OCI-LY3 (cell line): ENCODE data around the gene STK32A.

ENCODE experiments used
- H2AFZ ChIP-seq: fragments of 200-600, 300-600 bp; shearing (Covaris generic); 2 replicates; pipeline ENCODE4 v1.6.0; 2014; ENCODE audit warnings: antibody characterized with exemption, low read depth, low read length
- H3K27ac ChIP-seq: fragments of 200-600, 300-600 bp; sonication (generic); 2 replicates; pipeline ENCODE4 v1.5.1; 2014; ENCODE audit warnings: mild to moderate bottlenecking, low read length, moderate library complexity, mixed read lengths
- H3K27me3 ChIP-seq: fragments of 200-600, 300-600 bp; sonication (generic); 2 replicates; pipeline ENCODE4 v1.6.1; 2014; ENCODE audit warnings: low read depth, low read length, mixed read lengths
- H3K36me3 ChIP-seq: fragments of 200-600, 300-600 bp; sonication (generic); replicated peaks from 2 replicates; pipeline ENCODE3; 2014; ENCODE audit warnings: low read depth, low read length, mixed read lengths
- H3K4me1 ChIP-seq: fragments of 300-600, 200-600 bp; sonication (generic); 2 replicates; pipeline ENCODE4 v1.6.1; 2014; ENCODE audit warnings: low read length, mixed read lengths
- H3K4me2 ChIP-seq: fragments of 200-600, 300-600 bp; sonication (generic); 2 replicates; pipeline ENCODE4 v1.6.1; 2014; ENCODE audit warnings: low read length, mixed read lengths
- H3K4me3 ChIP-seq: fragments of 300-600, 200-600 bp; sonication (generic); 2 replicates; pipeline ENCODE4 v1.5.1; 2014; ENCODE audit warnings: antibody characterized with exemption, mild to moderate bottlenecking, low read length, moderate library complexity
- H3K79me2 ChIP-seq: fragments of 300-600, 200-600 bp; shearing (Covaris generic); 2 replicates; pipeline ENCODE4 v1.6.1; 2014; ENCODE audit warnings: mild to moderate bottlenecking, low read length, mixed read lengths
- H3K9ac ChIP-seq: fragments of 300-600, 200-600 bp; shearing (Covaris generic); 2 replicates; pipeline ENCODE4 v1.6.0; 2014; ENCODE audit warnings: mild to moderate bottlenecking, low read length, moderate library complexity
- H3K9me3 ChIP-seq: fragments of 200-600, 300-600 bp; shearing (Covaris generic); 2 replicates; pipeline ENCODE4 v1.6.1; 2014; ENCODE audit warnings: low read length, mixed read lengths; ENCODE audit not compliant: insufficient read depth
- H4K20me1 ChIP-seq: fragments of 200-600, 300-600 bp; sonication (generic); 2 replicates; pipeline ENCODE4 v1.6.1; 2016; ENCODE audit warnings: low read length, mixed read lengths; ENCODE audit not compliant: insufficient read depth
- EZH2phosphoT487 ChIP-seq: fragments of 200-600 bp; shearing (Covaris generic); IDR thresholded peaks from 2 replicates; pipeline ENCODE4 v1.6.1; 2018; ENCODE audit warnings: antibody characterized with exemption, mixed run types, low read depth
- TF ChIP-seq, protein P1 (sequence below): fragments of 200-600, 300-600 bp; sonication (generic); IDR thresholded peaks from 2 replicates; pipeline ENCODE4 v1.5.1; 2014; ENCODE audit warnings: antibody characterized with exemption, low read length, low read depth

The STK32A gene

DNA sequence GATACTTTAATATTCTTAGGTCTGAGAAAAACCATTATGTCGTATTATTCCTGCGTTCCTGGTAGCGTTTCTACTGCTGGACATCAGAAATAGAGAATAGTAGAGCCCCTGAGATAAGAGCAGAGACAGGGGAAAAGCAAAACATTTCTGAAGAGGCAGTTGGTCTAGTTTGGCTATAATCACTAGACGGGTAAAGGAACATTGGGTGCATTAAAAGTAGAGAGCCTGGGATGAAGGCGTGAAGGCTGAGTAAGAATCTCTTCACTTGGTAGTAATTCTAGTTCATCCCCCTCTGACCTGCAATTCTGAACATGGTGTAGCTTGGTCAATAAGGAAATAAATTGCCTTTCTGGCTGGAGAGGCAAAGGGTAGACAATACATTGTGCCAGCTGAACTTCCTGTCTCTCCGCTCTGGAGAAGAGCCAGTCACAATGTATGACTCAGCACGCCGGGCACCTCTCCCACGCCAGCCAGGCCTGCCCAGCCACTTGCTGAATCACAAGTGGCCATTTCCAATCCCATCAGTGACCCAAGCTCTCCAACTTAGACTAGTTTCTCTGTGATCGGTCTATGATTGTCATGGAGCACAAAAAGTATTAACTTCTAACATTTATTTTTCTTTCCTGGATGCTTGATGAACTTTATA, 75.4 kb downstream of the STK32A start:
- Histone ChIP-seq H3K27ac (no peak overlapping the region), H3K36me3 (no peaks in the 10 kb centered on the region), H2AFZ (no peak overlapping the region), H3K4me3 (no peak overlapping the region), H3K9me3 (no peaks in the 10 kb centered on the region), H3K4me2 (no peak overlapping the region), H3K9ac (no peak overlapping the region), H3K27me3 (0 out of 2 replicates have a peak, but pooled peaks cover 2% of the 10 kb centered on the region), H4K20me1 (no peaks in the 10 kb centered on the region), H3K4me1 (no peaks in the 10 kb centered on the region), H3K79me2 (no peaks in the 10 kb centered on the region)
- TF ChIP-seq, protein P1, sequence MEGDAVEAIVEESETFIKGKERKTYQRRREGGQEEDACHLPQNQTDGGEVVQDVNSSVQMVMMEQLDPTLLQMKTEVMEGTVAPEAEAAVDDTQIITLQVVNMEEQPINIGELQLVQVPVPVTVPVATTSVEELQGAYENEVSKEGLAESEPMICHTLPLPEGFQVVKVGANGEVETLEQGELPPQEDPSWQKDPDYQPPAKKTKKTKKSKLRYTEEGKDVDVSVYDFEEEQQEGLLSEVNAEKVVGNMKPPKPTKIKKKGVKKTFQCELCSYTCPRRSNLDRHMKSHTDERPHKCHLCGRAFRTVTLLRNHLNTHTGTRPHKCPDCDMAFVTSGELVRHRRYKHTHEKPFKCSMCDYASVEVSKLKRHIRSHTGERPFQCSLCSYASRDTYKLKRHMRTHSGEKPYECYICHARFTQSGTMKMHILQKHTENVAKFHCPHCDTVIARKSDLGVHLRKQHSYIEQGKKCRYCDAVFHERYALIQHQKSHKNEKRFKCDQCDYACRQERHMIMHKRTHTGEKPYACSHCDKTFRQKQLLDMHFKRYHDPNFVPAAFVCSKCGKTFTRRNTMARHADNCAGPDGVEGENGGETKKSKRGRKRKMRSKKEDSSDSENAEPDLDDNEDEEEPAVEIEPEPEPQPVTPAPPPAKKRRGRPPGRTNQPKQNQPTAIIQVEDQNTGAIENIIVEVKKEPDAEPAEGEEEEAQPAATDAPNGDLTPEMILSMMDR, result no peak

DNA sequence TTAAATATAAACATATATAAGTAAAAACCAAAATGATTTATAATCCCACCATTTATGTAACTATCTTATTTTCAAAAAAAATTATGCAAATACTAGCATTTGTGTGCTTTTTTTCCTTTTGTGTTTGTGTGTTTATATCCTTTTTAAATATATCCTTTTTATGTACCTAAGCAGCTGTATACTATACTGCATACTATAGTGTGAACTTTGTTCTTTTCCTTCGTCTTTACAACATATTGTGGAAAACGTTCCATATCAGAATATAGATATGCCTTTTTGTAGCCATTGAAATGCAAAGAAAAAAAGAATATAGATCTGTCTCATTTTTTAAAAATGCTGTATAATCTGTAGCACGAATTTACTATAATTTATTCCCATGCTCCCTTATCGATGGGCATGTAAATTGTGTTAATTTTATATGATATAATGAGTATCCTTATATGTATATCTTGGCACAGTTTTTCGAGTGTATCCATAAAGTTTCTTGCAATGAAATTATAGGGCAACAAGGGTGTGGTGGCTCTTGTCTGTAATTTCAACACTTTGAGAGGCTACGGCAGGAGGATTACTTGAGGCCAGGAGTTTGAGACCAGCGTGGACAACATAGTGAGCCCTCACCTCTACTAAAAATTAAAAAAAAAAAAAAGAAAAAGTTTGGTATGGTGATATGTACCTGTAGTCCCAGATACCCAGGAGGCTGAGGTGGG, 83.3 kb downstream of the STK32A start:
- no peaks in the 10 kb centered on the region for H3K4me1 ChIP-seq
- no peak overlapping the region for H3K9ac ChIP-seq
- no peak overlapping the region for H2AFZ ChIP-seq
- no peaks in the 10 kb centered on the region for H4K20me1 ChIP-seq
- no peak overlapping the region for H3K4me2 ChIP-seq
- no peak overlapping the region for H3K27ac ChIP-seq
- TF ChIP-seq, protein P1, result no peak
- H3K9me3 ChIP-seq, result no peaks in the 10 kb centered on the region
- 0 out of 2 replicates have a peak, but pooled peaks cover 2% of the 10 kb centered on the region for H3K27me3 ChIP-seq
- no peak overlapping the region for H3K4me3 ChIP-seq
- H3K79me2 ChIP-seq, result no peaks in the 10 kb centered on the region
- no peaks in the 10 kb centered on the region for H3K36me3 ChIP-seq

DNA sequence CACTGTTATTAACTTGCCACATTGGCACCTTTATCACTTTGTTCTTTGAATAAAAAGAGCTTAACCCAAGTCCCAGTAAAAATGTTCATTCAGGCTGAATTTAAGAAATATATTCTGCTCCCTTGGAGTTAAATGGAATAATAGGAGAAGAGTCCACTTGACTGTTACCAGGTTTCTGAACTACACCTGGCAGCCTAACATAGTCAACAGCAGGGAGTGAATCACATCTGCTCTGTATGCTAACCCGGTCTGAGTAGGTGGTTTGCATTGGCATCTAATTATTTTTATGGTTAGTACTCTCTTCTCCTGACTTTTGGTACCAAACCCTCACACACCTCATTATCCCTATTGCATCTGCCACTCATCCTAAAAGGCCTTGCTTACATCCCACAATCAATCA, 86.7 kb downstream of the STK32A start:
- TF ChIP-seq, protein P1, result no peak
- no peak for TF ChIP-seq EZH2phosphoT487
- H4K20me1 ChIP-seq, result no peaks in the 10 kb centered on the region

DNA sequence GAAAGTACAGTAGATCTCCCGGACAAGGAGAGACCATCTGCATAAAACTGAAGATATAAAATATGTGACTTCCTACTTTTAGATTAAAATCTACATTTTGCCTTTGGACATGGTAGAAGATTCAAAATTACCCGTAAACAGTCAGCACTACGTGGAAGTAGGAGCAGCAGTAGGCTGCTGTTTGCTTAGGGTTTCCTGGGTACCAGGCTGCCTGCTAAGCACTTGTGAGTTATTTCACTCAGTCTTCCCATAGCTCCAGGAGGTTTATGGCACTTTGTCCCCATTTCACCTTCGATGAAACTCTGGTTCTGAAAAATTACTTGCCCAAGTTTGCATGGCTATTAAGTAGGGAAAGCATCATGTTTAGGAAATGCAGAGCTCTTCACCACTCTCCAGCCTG, 92.6 kb downstream of the STK32A start:
- H3K27ac ChIP-seq, result no peak overlapping the region
- H3K79me2 ChIP-seq, result no peaks in the 10 kb centered on the region
- no peaks in the 10 kb centered on the region for H3K4me1 ChIP-seq
- no peak overlapping the region for H3K4me3 ChIP-seq
- H3K9me3 ChIP-seq, result no peaks in the 10 kb centered on the region
- H2AFZ ChIP-seq, result no peak overlapping the region
- no peak overlapping the region for H3K4me2 ChIP-seq
- H4K20me1 ChIP-seq, result no peaks in the 10 kb centered on the region
- H3K9ac ChIP-seq, result no peak overlapping the region
- no peaks in the 10 kb centered on the region for H3K27me3 ChIP-seq
- H3K36me3 ChIP-seq, result no peaks in the 10 kb centered on the region
- TF ChIP-seq, protein P1, result no peak
- no peak for TF ChIP-seq EZH2phosphoT487

More for the DNA sequence above, 86.7 kb downstream of the STK32A start:
- no peak overlapping the region for H3K4me2 ChIP-seq
- H3K4me3 ChIP-seq, result no peak overlapping the region
- no peak overlapping the region for H3K27ac ChIP-seq
- no peaks in the 10 kb centered on the region for H3K36me3 ChIP-seq
- H3K79me2 ChIP-seq, result no peaks in the 10 kb centered on the region
- H3K27me3 ChIP-seq, result no peaks in the 10 kb centered on the region
- no peaks in the 10 kb centered on the region for H3K9me3 ChIP-seq
- H2AFZ ChIP-seq, result no peak overlapping the region
- no peaks in the 10 kb centered on the region for H3K4me1 ChIP-seq
- H3K9ac ChIP-seq, result no peak overlapping the region
